B cell (primary cell): ENCODE measurements around the gene PRDM15. TPM values are rescaled to one million over a fixed set of nuclear protein-coding genes. Genes with fewer than 3 reads are reported as not detected.

ENCODE experiments used
- ATAC-seq: fragments of 200-7000 bp; cut with Tn5 transposase; one replicate; pipeline ENCODE4 v1.10.0; 2021; ENCODE audit warnings: low read depth, mild to moderate bottlenecking, moderate number of reproducible peaks, moderate library complexity
- CTCF ChIA-PET: fragments of 350-600 bp; sonication (Branson Sonifier 250); formaldehyde crosslinking; loops from one replicate; lab custom pipeline; 2021; ENCODE audit warnings: antibody characterized with exemption, inconsistent platforms; lab: Charles Lee
- POLR2A ChIA-PET: fragments of 350-600 bp; sonication (Branson Sonifier 250); formaldehyde crosslinking; loops from one replicate; lab custom pipeline; 2021; ENCODE audit warnings: antibody characterized with exemption; lab: Charles Lee
- DNase-seq: peaks from one replicate; pipeline ENCODE4 v3.0.0; 2013
- H2AFZ ChIP-seq: 2 replicates; pipeline ENCODE4 v1.6.1; 2012; ENCODE audit warnings: mild to moderate bottlenecking, low read depth, low read length; ENCODE audit not compliant: insufficient read depth, poor library complexity, severe bottlenecking
- H3K27ac ChIP-seq, 2 donors: 1 replicate in 1 of 2; 2 replicates in 1 of 2; pipeline ENCODE4 v1.5.1; 2012 to 2013; ENCODE audit warnings: low read length in 2 of 2, mild to moderate bottlenecking in 2 of 2, moderate library complexity in 1 of 2
- H3K27me3 ChIP-seq, 4 experiments: fragments of 200-600 bp in 1 of 4; sonication (generic) in 1 of 4; replicated peaks in 1 of 4; 1 replicate in 2 of 4; 2 replicates in 2 of 4; pipeline versions ENCODE4 v1.6.1 to v1.7.0; 2013 to 2016; ENCODE audit warnings: low read length in 3 of 4, mild to moderate bottlenecking in 2 of 4, mixed read lengths in 1 of 4, moderate library complexity in 1 of 4; ENCODE audit not compliant: insufficient read depth in 4 of 4, control insufficient read depth in 3 of 4; ENCODE audit errors: control extremely low read depth in 1 of 4
- H3K36me3 ChIP-seq, 2 experiments: replicated peaks in 1 of 2; 1 replicate in 1 of 2; 2 replicates in 1 of 2; pipeline versions ENCODE4 v1.6.1 to v1.7.1; 2013; ENCODE audit warnings: low read length in 1 of 2; ENCODE audit not compliant: insufficient read depth in 2 of 2, control insufficient read depth in 1 of 2; ENCODE audit errors: control extremely low read depth in 1 of 2, extremely low read depth in 1 of 2
- H3K4me1 ChIP-seq, 2 donors: fragments of 200-600 bp in 1 of 2; sonication (generic) in 1 of 2; 1 replicate in 1 of 2; 2 replicates in 1 of 2; pipeline versions ENCODE4 v1.5.1 to v1.6.1; 2013 to 2017; ENCODE audit warnings: low read length in 2 of 2; ENCODE audit not compliant: control insufficient read depth in 2 of 2, insufficient read depth in 2 of 2
- H3K4me2 ChIP-seq: replicated peaks from 2 replicates; pipeline ENCODE3; 2012; ENCODE audit warnings: mild to moderate bottlenecking, low read depth, low read length; ENCODE audit not compliant: poor library complexity, severe bottlenecking
- H3K4me3 ChIP-seq, 5 experiments: fragments of 200-600 bp in 1 of 5; sonication (generic) in 1 of 5; 1 replicate in 3 of 5; 2 replicates in 2 of 5; pipeline versions ENCODE4 v1.5.1 to v1.7.0; 2011 to 2016; ENCODE audit warnings: low read length in 4 of 5, mild to moderate bottlenecking in 4 of 5, low read depth in 2 of 5, control low read depth in 1 of 5, moderate library complexity in 1 of 5; ENCODE audit not compliant: insufficient read depth in 1 of 5; ENCODE audit errors: control extremely low read depth in 1 of 5, extremely low read depth in 1 of 5
- H3K79me2 ChIP-seq: fragments of 200-600 bp; sonication (generic); one replicate; pipeline ENCODE4 v1.6.0; 2016; ENCODE audit warnings: low read length; ENCODE audit not compliant: control insufficient read depth, insufficient read depth
- H3K9ac ChIP-seq: fragments of 200-600 bp; sonication (generic); 2 replicates; pipeline ENCODE4 v1.6.1; 2017; ENCODE audit warnings: mild to moderate bottlenecking, low read length, moderate library complexity
- H3K9me3 ChIP-seq, 3 donors: one replicate each; pipeline versions ENCODE4 v1.6.1 to v1.7.1; 2013; ENCODE audit warnings: low read length in 2 of 3; ENCODE audit not compliant: control insufficient read depth in 2 of 3, insufficient read depth in 1 of 3; ENCODE audit errors: control extremely low read depth in 1 of 3
- H4K20me1 ChIP-seq: 2 replicates; pipeline ENCODE4 v1.6.0; 2012; ENCODE audit warnings: mild to moderate bottlenecking, low read length; ENCODE audit not compliant: insufficient read depth, control insufficient read depth, poor library complexity, severe bottlenecking
- H3K27ac Mint-ChIP-seq: one replicate; pipeline ENCODE4 v1.8.0; 2021; ENCODE audit warnings: mixed read lengths
- H3K27me3 Mint-ChIP-seq: one replicate; pipeline ENCODE4 v1.8.0; 2021; ENCODE audit warnings: mixed read lengths
- H3K4me1 Mint-ChIP-seq: one replicate; pipeline ENCODE4 v1.8.0; 2021; ENCODE audit warnings: mixed read lengths
- H3K4me3 Mint-ChIP-seq: one replicate; pipeline ENCODE4 v1.8.0; 2021; ENCODE audit warnings: mixed read lengths
- H3K9me3 Mint-ChIP-seq: one replicate; pipeline ENCODE4 v1.8.0; 2022; ENCODE audit warnings: mixed read lengths; ENCODE audit not compliant: insufficient read depth
- CTCF ChIP-seq: fragments of 200-600 bp; IDR thresholded peaks from one replicate; pipeline ENCODE4 v1.8.0; 2022; ENCODE audit warnings: antibody characterized with exemption, mild to moderate bottlenecking
- EZH2 ChIP-seq: IDR thresholded peaks from 2 replicates; pipeline ENCODE4 v1.6.1; 2012; ENCODE audit warnings: borderline replicate concordance, low read depth, mild to moderate bottlenecking, moderate library complexity, low read length; ENCODE audit not compliant: insufficient read depth, poor library complexity, severe bottlenecking
- WGBS: methylation state at CpG from one replicate; pipeline ENCODE4 v1.1.5; 2013; ENCODE audit warnings: missing lambda C conversion rate; ENCODE audit not compliant: insufficient coverage; 5-methylcytosine and 5-hydroxymethylcytosine counted together
- intact Hi-C: fragments of 100-400 bp; cut with micrococcal nuclease; formaldehyde crosslinking; loops from one replicate; pipeline ENCODE4 v1.10.0; 2022
- polyA plus RNA-seq: library from polyadenylated mRNA; depleted of rRNA; stranded (reverse); fragments of >200 nt; gene quantifications from 2 replicates; pipeline ENCODE4 v1.2.3, GENCODE V29; 2012
- total RNA-seq, 2 donors: library from RNA; stranded (reverse); fragments of 120-200 nt in 1 of 2; gene quantifications; 1 replicate in 1 of 2; 2 replicates in 1 of 2; pipeline versions ENCODE4 v1.2.3 to v1.2.4, GENCODE V29; 2013 to 2022

Gene PRDM15
- total and polyA plus RNA-seq, 2 donors (not counting 1 experiment from before 2014, with no cell fraction given), result 21.3 to 29.2 TPM

- no peak within 1 kb of the TSS for H3K27ac Mint-ChIP-seq
- CTCF ChIA-PET, result interaction anchor here (0.7 kb wide), 1 partner anchor 484 kb away, joined by 3 read pairs; no protein-coding TSS in a partner anchor
- H3K4me1 ChIP-seq, result peaks cover 29 to 37% of the 10 kb centered on the region in 2 donors
- 8% methylated on average over 49 of the region's 53 CpGs for WGBS
- peaks cover 24% of the 10 kb centered on the region for H3K4me1 Mint-ChIP-seq
- H3K36me3 ChIP-seq, result no peaks in the 10 kb centered on the region
- ATAC-seq (peak; percentile 59), DNase-seq (peak; percentile 70)
- H2AFZ ChIP-seq, result peak within 1 kb of the TSS; percentile 10
- intact Hi-C loops, result no loop called here
- peak within 1 kb of the TSS; percentile 88 for H3K4me3 Mint-ChIP-seq
- peak within 1 kb of the TSS; percentile 58 for H3K9ac ChIP-seq
- H3K9me3 ChIP-seq, result peaks cover 0 to 25% (median 0%) of the 10 kb centered on the region in 3 donors
- TF ChIP-seq CTCF, result no peak
- no peak for TF ChIP-seq EZH2
- no peaks in the 10 kb centered on the region for H4K20me1 ChIP-seq
- H3K27me3 Mint-ChIP-seq, result peaks cover 79% of the 10 kb centered on the region
- no peaks in the 10 kb centered on the region for H3K79me2 ChIP-seq
- no peaks in the 10 kb centered on the region for H3K9me3 Mint-ChIP-seq
- H3K27me3 ChIP-seq, result peaks cover 0 to 84% (median 48%) of the 10 kb centered on the region in 4 experiments
- H3K4me3 ChIP-seq, result peak within 1 kb of the TSS in 4 of 5 experiments; percentile 12 to 61 (median 19)
- POLR2A ChIA-PET, result no interaction called here
- H3K4me2 ChIP-seq, result peak within 1 kb of the TSS; percentile 80
- no peak within 1 kb of the TSS for H3K27ac ChIP-seq
These were observed 112.1 kb downstream of the PRDM15 start, which contains the start of gene RIPK4 for GRCh38 chr21:41766883-41767605. TSS of gene RIPK4 (minus strand) at chr21:41767052. CDS start at chr21:41767041, 11 bp downstream.
